DND-41 (cell line): ENCODE results near the gene KRTAP1-1.

Source experiments
- ATAC-seq: fragments of 200-7000 bp; cut with Tn5 transposase; 3 replicates; pipeline ENCODE4 v1.9.1; 2021; ENCODE audit warnings: low read depth; ENCODE audit not compliant: insufficient read depth
- DNase-seq: peaks from one replicate; pipeline ENCODE4 v3.0.0-alpha.2; 2020
- H2AFZ ChIP-seq: 2 replicates; pipeline ENCODE4 v1.6.0; 2012; ENCODE audit warnings: low read depth, low read length
- H3K27ac ChIP-seq: 2 replicates; pipeline ENCODE4 v1.5.1; 2012; ENCODE audit warnings: low read length, inconsistent platforms
- H3K27me3 ChIP-seq: fragments of 200-600 bp; sonication (generic); 2 replicates; pipeline ENCODE4 v1.6.0; 2012; ENCODE audit warnings: low read length, mild to moderate bottlenecking, inconsistent platforms; ENCODE audit not compliant: insufficient read depth, poor library complexity
- H3K36me3 ChIP-seq: 2 replicates; pipeline ENCODE4 v1.5.1; 2012; ENCODE audit warnings: low read length, inconsistent platforms; ENCODE audit not compliant: insufficient read depth
- H3K4me1 ChIP-seq: 2 replicates; pipeline ENCODE4 v1.5.1; 2012; ENCODE audit warnings: mild to moderate bottlenecking, low read length; ENCODE audit not compliant: insufficient read depth
- H3K4me2 ChIP-seq: 2 replicates; pipeline ENCODE4 v1.6.0; 2012; ENCODE audit warnings: mild to moderate bottlenecking, moderate library complexity, low read length, inconsistent platforms; ENCODE audit not compliant: insufficient read depth
- H3K4me3 ChIP-seq, 2 experiments: fragments of 200-600 bp in 1 of 2; shearing (Covaris generic) in 1 of 2; 2 replicates each; pipeline ENCODE4 v1.5.1; 2012 to 2016; ENCODE audit warnings: inconsistent platforms in 2 of 2, low read length in 2 of 2, mild to moderate bottlenecking in 2 of 2, low read depth in 1 of 2, moderate library complexity in 1 of 2
- H3K79me2 ChIP-seq: 2 replicates; pipeline ENCODE4 v1.6.0; 2012; ENCODE audit warnings: low read length, inconsistent platforms; ENCODE audit not compliant: insufficient read depth
- H3K9ac ChIP-seq: 2 replicates; pipeline ENCODE4 v1.6.0; 2012; ENCODE audit warnings: low read depth, mild to moderate bottlenecking, inconsistent platforms, low read length, moderate library complexity
- H3K9me3 ChIP-seq: 2 replicates; pipeline ENCODE4 v1.5.1; 2012; ENCODE audit warnings: low read length, moderate library complexity, mild to moderate bottlenecking, inconsistent platforms; ENCODE audit not compliant: insufficient read depth, severe bottlenecking
- H4K20me1 ChIP-seq: 2 replicates; pipeline ENCODE4 v1.6.0; 2012; ENCODE audit warnings: low read length; ENCODE audit not compliant: insufficient read depth
- CTCF ChIP-seq: IDR thresholded peaks from 2 replicates; pipeline ENCODE4 v1.5.1; 2012; ENCODE audit warnings: borderline replicate concordance, low read length, moderate library complexity, mild to moderate bottlenecking; ENCODE audit not compliant: poor library complexity, severe bottlenecking; ENCODE audit errors: extremely low read depth
- EZH2 ChIP-seq: IDR thresholded peaks from 3 replicates; pipeline ENCODE4 v1.6.1; 2012; ENCODE audit warnings: borderline replicate concordance, low read depth, mild to moderate bottlenecking, moderate library complexity, low read length, inconsistent platforms; ENCODE audit not compliant: severe bottlenecking

Gene KRTAP1-1

GRCh38 chr17:41026715-41027471 lies 14.4 kb downstream of the KRTAP1-1 start, which contains the start of gene KRTAP1-5:
KRTAP1-5 (minus strand) TSS chr17:41027208; CDS start chr17:41027155, 53 bp downstream.
- TF ChIP-seq CTCF (no peak), EZH2 (no peak)
- Histone ChIP-seq H3K4me2 (no peak within 1 kb of the TSS), H3K27me3 (peaks cover 14% of the 10 kb centered on the region), H3K9me3 (no peaks in the 10 kb centered on the region), H3K79me2 (no peaks in the 10 kb centered on the region), H3K36me3 (no peaks in the 10 kb centered on the region), H4K20me1 (no peaks in the 10 kb centered on the region), H3K27ac (no peak within 1 kb of the TSS), H3K9ac (no peak within 1 kb of the TSS), H2AFZ (no peak within 1 kb of the TSS), H3K4me1 (no peaks in the 10 kb centered on the region), H3K4me3 (no peak within 1 kb of the TSS)
- ATAC-seq (no peak), DNase-seq (no peak)

GRCh38 chr17:41024697-41025096 lies 16.6 kb downstream of the KRTAP1-1 start:
- Histone ChIP-seq H3K27ac (no peak overlapping the region), H2AFZ (no peak overlapping the region), H3K79me2 (no peaks in the 10 kb centered on the region), H3K9ac (no peak overlapping the region), H3K27me3 (peaks cover 12% of the 10 kb centered on the region), H4K20me1 (no peaks in the 10 kb centered on the region), H3K4me3 (no peak overlapping the region), H3K9me3 (no peaks in the 10 kb centered on the region), H3K36me3 (no peaks in the 10 kb centered on the region), H3K4me1 (no peaks in the 10 kb centered on the region), H3K4me2 (no peak overlapping the region)
- DNase-seq, result no peak
- ATAC-seq, result no peak
- TF ChIP-seq EZH2, result no peak
- no peak for TF ChIP-seq CTCF

- H4K20me1 ChIP-seq, result no peaks in the 10 kb centered on the region
- H3K36me3 ChIP-seq, result no peaks in the 10 kb centered on the region
- H3K4me2 ChIP-seq, result no peak overlapping the region
- H3K9ac ChIP-seq, result no peak overlapping the region
- no peak overlapping the region for H3K4me3 ChIP-seq
- no peak for TF ChIP-seq EZH2
- TF ChIP-seq CTCF, result no peak
- H3K27me3 ChIP-seq, result peaks cover 10% of the 10 kb centered on the region
- no peaks in the 10 kb centered on the region for H3K79me2 ChIP-seq
- no peaks in the 10 kb centered on the region for H3K9me3 ChIP-seq
- DNase-seq, result no peak
- H3K27ac ChIP-seq, result no peak overlapping the region
- H3K4me1 ChIP-seq, result no peaks in the 10 kb centered on the region
- no peak for ATAC-seq
- H2AFZ ChIP-seq, result no peak overlapping the region
Observed at GRCh38 chr17:41020336-41020735, 20.9 kb downstream of the KRTAP1-1 start.

GRCh38 chr17:41019415-41019814 lies 21.8 kb downstream of the KRTAP1-1 start:
- Histone ChIP-seq H3K4me1 (no peaks in the 10 kb centered on the region), H3K4me2 (no peak overlapping the region), H4K20me1 (no peaks in the 10 kb centered on the region), H3K4me3 (no peak overlapping the region), H3K27ac (no peak overlapping the region), H3K9ac (no peak overlapping the region), H3K27me3 (peaks cover 10% of the 10 kb centered on the region), H3K9me3 (no peaks in the 10 kb centered on the region), H3K79me2 (no peaks in the 10 kb centered on the region), H2AFZ (no peak overlapping the region), H3K36me3 (no peaks in the 10 kb centered on the region)
- DNase-seq (no peak), ATAC-seq (no peak)
- no peak for TF ChIP-seq CTCF
- no peak for TF ChIP-seq EZH2
